HEK293T (cell line): ENCODE results near the gene TGFBR3.

Experiments
- CTCF ChIA-PET: fragments of 350-600 bp; formaldehyde crosslinking; extraction: SDS; loops from one replicate; lab custom pipeline; 2021; ENCODE audit warnings: antibody characterized with exemption, inconsistent platforms; lab: Yijun Ruan, JAX
- POLR2A ChIA-PET: fragments of 350-600 bp; formaldehyde crosslinking; extraction: SDS; loops from one replicate; lab custom pipeline; 2020; ENCODE audit warnings: antibody characterized with exemption, inconsistent platforms; lab: Yijun Ruan, JAX
- DNase-seq: peaks from one replicate; pipeline ENCODE4 v3.0.0; 2012; ENCODE audit warnings: mixed read lengths; ENCODE audit errors: extremely low spot score
- ARNT ChIP-seq: fragments of 450-650 bp; IDR thresholded peaks from 2 replicates; pipeline ENCODE4 v1.6.1; 2017; ENCODE audit warnings: mild to moderate bottlenecking
- BHLHE40 ChIP-seq: fragments of 450-650 bp; IDR thresholded peaks from 2 replicates; pipeline ENCODE4 v1.6.1; 2016; ENCODE audit warnings: mild to moderate bottlenecking, moderate library complexity, borderline replicate concordance
- CTBP1 ChIP-seq: fragments of 450-650 bp; IDR thresholded peaks from 2 replicates; pipeline ENCODE4 v1.6.1; 2016; ENCODE audit warnings: borderline replicate concordance
- ELF4 ChIP-seq: fragments of 450-650 bp; IDR thresholded peaks from 2 replicates; pipeline ENCODE4 v1.6.1; 2017; ENCODE audit warnings: antibody characterized with exemption
- FOXA1 ChIP-seq: fragments of 450-650 bp; IDR thresholded peaks from 2 replicates; pipeline ENCODE4 v1.6.1; 2016; ENCODE audit warnings: mild to moderate bottlenecking
- FOXK2 ChIP-seq: fragments of 450-650 bp; IDR thresholded peaks from 2 replicates; pipeline ENCODE4 v1.6.1; 2016; ENCODE audit warnings: mild to moderate bottlenecking
- FOXM1 ChIP-seq: fragments of 450-650 bp; IDR thresholded peaks from 2 replicates; pipeline ENCODE4 v1.6.1; 2017; ENCODE audit warnings: mild to moderate bottlenecking, borderline replicate concordance
- HDGF ChIP-seq: fragments of 450-650 bp; IDR thresholded peaks from 2 replicates; pipeline ENCODE4 v1.6.1; 2017; ENCODE audit warnings: antibody characterized with exemption, borderline replicate concordance
- L3MBTL2 ChIP-seq: fragments of 450-650 bp; conservative IDR thresholded peaks from 2 replicates; pipeline ENCODE4 v1.6.1; 2016; ENCODE audit warnings: mild to moderate bottlenecking
- LEF1 ChIP-seq: fragments of 450-650 bp; IDR thresholded peaks from 2 replicates; pipeline ENCODE4 v1.6.1; 2017; ENCODE audit warnings: mild to moderate bottlenecking, borderline replicate concordance
- NFRKB ChIP-seq: fragments of 450-650 bp; IDR thresholded peaks from 2 replicates; pipeline ENCODE4 v1.6.1; 2016; ENCODE audit warnings: mild to moderate bottlenecking, moderate library complexity
- SP1 ChIP-seq: fragments of 450-650 bp; IDR thresholded peaks from 2 replicates; pipeline ENCODE4 v1.6.1; 2017
- SUZ12 ChIP-seq: fragments of 450-650 bp; IDR thresholded peaks from 2 replicates; pipeline ENCODE4 v1.6.1; 2016; ENCODE audit warnings: mild to moderate bottlenecking
- TARDBP ChIP-seq: fragments of 450-650 bp; IDR thresholded peaks from 2 replicates; pipeline ENCODE4 v1.6.1; 2016
- ZNF384 ChIP-seq: fragments of 450-650 bp; IDR thresholded peaks from 2 replicates; pipeline ENCODE4 v1.6.1; 2016
- TF ChIP-seq, protein P1 (sequence below): fragments of 450-650 bp; IDR thresholded peaks from 2 replicates; pipeline ENCODE4 v1.6.1; 2016

Gene TGFBR3

DNA sequence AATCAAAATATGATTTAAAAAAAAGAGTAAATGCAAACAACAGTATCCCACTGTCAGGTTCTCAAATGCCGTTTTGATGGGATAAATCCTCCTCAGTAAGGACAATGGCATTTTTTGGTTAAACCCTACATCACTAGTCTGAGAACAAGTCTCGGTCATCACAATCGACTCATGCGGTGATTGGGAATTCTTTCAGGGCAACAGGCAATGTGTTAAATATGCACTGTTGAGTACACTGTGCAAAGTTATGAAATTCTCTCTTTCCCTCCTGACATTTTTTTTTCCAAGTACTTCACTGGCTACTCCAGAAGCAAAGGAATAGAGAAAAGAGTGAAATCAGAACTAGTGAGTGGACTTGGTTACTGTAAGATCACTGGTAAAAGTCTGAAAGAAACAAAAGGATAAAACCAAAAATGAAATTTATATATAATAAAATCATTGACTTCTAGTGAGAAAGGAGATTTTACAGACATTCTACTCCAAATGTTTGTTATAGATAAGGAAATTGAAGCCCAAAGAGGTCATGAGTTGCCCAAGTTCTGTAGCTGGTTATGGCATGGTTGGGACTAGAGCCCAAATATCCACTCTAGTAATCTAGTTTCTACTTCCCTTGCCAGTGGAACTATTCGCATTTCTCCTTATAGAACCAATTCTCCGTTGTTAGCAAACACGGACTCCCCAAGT, 111.3 kb downstream of the TGFBR3 start:
- CTCF ChIA-PET: no interaction called here
- DNase-seq: no peak
- POLR2A ChIA-PET: no interaction called here
- TF ChIP-seq TARDBP (no peak), ELF4 (no peak), ARNT (no peak), FOXA1 (no peak), L3MBTL2 (no peak), LEF1 (no peak), HDGF (no peak), BHLHE40 (no peak), CTBP1 (no peak), NFRKB (no peak)

- no peak for DNase-seq
- TF ChIP-seq CTBP1 (no peak), FOXA1 (no peak), SUZ12 (no peak), NFRKB (no peak), LEF1 (no peak), HDGF (no peak), FOXK2 (no peak), BHLHE40 (no peak), FOXM1 (no peak), ZNF384 (no peak), L3MBTL2 (no peak), ARNT (no peak), ELF4 (no peak), SP1 (no peak), TARDBP (no peak)
- TF ChIP-seq, protein P1, sequence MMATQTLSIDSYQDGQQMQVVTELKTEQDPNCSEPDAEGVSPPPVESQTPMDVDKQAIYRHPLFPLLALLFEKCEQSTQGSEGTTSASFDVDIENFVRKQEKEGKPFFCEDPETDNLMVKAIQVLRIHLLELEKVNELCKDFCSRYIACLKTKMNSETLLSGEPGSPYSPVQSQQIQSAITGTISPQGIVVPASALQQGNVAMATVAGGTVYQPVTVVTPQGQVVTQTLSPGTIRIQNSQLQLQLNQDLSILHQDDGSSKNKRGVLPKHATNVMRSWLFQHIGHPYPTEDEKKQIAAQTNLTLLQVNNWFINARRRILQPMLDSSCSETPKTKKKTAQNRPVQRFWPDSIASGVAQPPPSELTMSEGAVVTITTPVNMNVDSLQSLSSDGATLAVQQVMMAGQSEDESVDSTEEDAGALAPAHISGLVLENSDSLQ: no peak
- ChIA-PET CTCF (no interaction called here), POLR2A (no interaction called here)
Observed at GRCh38 chr1:91771717-91772116, 114.2 kb downstream of the TGFBR3 start.

GRCh38 chr1:91770667-91771268, 115.2 kb downstream of the TGFBR3 start:
- CTCF ChIA-PET: no interaction called here
- POLR2A ChIA-PET: no interaction called here
- TF ChIP-seq TARDBP: no peak
- TF ChIP-seq SUZ12: no peak
- TF ChIP-seq L3MBTL2: no peak
- TF ChIP-seq FOXM1: no peak
- no peak for TF ChIP-seq LEF1
- no peak for TF ChIP-seq FOXA1
- no peak for TF ChIP-seq SP1
- no peak for TF ChIP-seq ZNF384
- no peak for TF ChIP-seq FOXK2
- TF ChIP-seq, protein P1: no peak
- TF ChIP-seq NFRKB: no peak
- TF ChIP-seq ELF4: no peak
- TF ChIP-seq HDGF: no peak
- no peak for DNase-seq

DNA sequence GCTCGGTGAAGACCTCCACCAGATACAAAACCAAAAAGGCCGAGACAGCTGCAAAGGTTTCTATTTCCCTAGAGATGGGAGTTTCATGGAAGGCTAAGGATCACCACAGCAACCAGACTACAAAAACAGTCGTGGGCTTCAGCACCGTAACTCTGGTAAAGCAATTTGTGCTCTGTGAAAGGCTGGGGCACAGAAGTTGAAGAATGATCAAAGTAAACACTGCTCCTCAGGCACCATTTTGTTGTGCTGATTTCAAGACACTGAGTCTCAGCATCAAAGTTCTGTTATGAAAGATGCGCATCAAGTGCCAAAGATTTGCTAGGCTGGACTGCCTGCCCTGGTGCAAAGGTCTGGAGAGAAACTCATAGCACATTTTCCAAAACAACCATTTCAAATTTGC, 116.2 kb downstream of the TGFBR3 start:
- TF ChIP-seq ARNT: no peak
- no peak for TF ChIP-seq FOXM1
- no peak for TF ChIP-seq ZNF384
- TF ChIP-seq TARDBP: no peak
- TF ChIP-seq, protein P1: no peak
- TF ChIP-seq SUZ12: no peak
- TF ChIP-seq SP1: no peak
- no peak for TF ChIP-seq ELF4
- no peak for TF ChIP-seq CTBP1
- TF ChIP-seq FOXK2: no peak
- TF ChIP-seq HDGF: no peak
- no peak for TF ChIP-seq FOXA1
- no peak for TF ChIP-seq BHLHE40
- TF ChIP-seq NFRKB: no peak
- no peak for TF ChIP-seq L3MBTL2
- no peak for TF ChIP-seq LEF1
- ChIA-PET CTCF (no interaction called here), POLR2A (no interaction called here)
- DNase-seq: no peak

DNA sequence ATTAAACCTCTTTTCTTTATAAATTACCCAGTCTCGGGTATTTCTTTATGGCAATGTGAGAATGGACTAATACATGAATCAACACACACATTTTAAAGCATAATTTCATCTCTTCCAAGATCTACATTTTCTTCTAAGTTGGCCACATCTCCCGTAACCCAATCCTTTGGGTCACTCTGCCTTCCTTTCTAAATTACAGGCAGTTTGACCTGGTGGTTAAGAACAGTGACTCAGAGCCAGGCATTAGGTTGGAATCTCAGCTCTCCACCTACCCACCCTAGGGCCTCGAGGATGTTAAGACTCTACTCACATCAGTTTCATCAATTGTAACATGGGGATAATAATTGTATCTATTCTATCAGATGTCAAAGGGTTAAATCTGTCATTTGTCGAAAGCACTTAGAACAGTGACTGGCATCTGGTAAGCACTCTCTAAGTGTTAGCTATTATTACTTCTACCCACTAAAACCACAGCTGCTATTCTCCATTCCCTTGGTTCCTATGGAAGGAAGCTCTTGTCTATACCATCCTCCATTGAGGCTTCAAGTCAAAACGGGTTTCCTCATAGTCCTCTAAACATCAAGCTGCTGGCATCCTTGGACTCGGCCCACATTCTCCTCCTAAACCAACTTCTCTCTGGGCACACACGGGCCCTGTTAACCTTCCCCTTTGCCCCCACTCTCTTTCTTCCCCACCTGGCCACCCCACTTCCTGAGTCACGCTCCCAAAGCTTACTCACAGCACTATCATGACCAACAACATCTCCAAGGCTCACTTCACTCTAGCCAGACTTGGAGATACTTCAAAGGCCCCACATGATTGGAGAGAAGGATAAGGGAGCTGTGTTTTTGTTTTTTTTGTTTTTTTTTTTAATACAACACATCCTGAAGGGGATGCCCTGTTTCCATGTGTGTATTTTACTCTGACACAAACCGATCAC, 116.9 kb downstream of the TGFBR3 start:
- ChIA-PET CTCF (no interaction called here), POLR2A (no interaction called here)
- no peak for DNase-seq
- TF ChIP-seq LEF1: no peak

GRCh38 chr1:91768120-91768519, 117.8 kb downstream of the TGFBR3 start:
- TF ChIP-seq ELF4 (no peak), FOXK2 (no peak), CTBP1 (no peak)
- ChIA-PET POLR2A (no interaction called here), CTCF (no interaction called here)
- no peak for DNase-seq
